ENCODE measurements around the gene POR. TPM values are rescaled to one million over a fixed set of nuclear protein-coding genes. Genes with fewer than 3 reads are reported as not detected.

POR gene
- total RNA-seq, 1 experiment from 2014 or later: 205 TPM

DNA sequence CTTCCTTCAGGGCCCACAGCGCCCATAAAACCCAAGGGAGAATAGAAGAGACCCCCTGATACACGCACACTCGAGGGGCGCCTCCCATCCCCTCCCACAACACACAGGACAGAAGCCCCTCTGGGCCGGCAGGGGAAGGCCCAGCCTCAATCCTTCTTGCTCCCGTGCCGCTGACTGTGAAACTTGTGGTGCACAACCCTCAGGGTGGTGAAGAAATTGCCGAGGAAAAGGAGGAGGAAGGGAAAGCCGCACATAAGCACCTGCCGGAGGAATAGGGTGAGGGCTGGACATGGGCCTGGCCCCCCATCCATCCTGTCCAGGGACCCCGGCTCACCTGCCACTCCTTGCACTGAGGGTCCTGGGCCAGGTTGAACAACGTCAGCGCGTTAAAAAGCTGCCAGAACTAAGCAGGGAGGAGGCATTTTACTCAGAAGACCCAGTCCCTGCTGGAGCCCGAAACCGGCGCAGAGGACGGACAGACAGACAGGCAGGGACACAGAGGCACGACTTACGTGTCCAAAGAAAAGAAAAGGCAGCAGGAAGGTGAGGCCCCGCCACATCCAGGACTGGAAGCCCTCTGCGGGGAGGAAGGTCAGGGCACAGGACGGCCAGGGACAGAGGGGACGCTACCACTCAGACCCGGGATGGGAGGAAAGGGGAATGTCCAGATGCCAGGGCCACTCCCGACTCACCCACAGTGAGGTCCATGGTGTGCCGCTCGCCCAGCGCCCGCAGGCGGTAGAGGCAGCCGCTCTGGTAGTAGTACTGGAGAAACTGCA is 72.3 kb downstream of the POR start:
- CTCF ChIA-PET: no interaction called here
- Histone ChIP-seq H3K9me2 (ENCODE audit: insufficient read depth) (no peaks in the 10 kb centered on the region), H3K27ac (no peak overlapping the region), H3K4me3 (no peak overlapping the region), H3K36me3 (ENCODE audit: low read depth) (no peaks in the 10 kb centered on the region), H3K79me2 (ENCODE audit: low read depth) (no peaks in the 10 kb centered on the region), H3K4me2 (no peak overlapping the region), H4K20me1 (ENCODE audit: insufficient read depth) (no peaks in the 10 kb centered on the region; the same call in 1 of the 2 replicates), H3F3A (ENCODE audit: insufficient read depth, low read depth) (peaks cover 6% of the 10 kb centered on the region; the same call in 1 of the 2 replicates), H3K9me3 (ENCODE audit: insufficient read depth, low read depth) (no peaks in the 10 kb centered on the region), H3K4me1 (replicated peaks; ENCODE audit: insufficient read depth) (peaks cover 21% of the 10 kb centered on the region), H2AFZ (no peak overlapping the region), H3K27me3 (ENCODE audit: insufficient read depth, low read depth) (no peaks in the 10 kb centered on the region)
- DNase-seq: no peak
- TF ChIP-seq, protein P1, sequence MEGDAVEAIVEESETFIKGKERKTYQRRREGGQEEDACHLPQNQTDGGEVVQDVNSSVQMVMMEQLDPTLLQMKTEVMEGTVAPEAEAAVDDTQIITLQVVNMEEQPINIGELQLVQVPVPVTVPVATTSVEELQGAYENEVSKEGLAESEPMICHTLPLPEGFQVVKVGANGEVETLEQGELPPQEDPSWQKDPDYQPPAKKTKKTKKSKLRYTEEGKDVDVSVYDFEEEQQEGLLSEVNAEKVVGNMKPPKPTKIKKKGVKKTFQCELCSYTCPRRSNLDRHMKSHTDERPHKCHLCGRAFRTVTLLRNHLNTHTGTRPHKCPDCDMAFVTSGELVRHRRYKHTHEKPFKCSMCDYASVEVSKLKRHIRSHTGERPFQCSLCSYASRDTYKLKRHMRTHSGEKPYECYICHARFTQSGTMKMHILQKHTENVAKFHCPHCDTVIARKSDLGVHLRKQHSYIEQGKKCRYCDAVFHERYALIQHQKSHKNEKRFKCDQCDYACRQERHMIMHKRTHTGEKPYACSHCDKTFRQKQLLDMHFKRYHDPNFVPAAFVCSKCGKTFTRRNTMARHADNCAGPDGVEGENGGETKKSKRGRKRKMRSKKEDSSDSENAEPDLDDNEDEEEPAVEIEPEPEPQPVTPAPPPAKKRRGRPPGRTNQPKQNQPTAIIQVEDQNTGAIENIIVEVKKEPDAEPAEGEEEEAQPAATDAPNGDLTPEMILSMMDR (conservative IDR thresholded peaks at IDR 0.05): no peak
- TF ChIP-seq EZH2 (IDR thresholded peaks at IDR 0.05; ENCODE audit: low read depth): no peak
- intact Hi-C loops (cut with micrococcal nuclease; ENCODE audit: unreplicated experiment): no loop called here
- POLR2A ChIA-PET (ENCODE audit: unreplicated experiment): no interaction called here
- no TSS peak for BruUV-seq (replicated peaks)

DNA sequence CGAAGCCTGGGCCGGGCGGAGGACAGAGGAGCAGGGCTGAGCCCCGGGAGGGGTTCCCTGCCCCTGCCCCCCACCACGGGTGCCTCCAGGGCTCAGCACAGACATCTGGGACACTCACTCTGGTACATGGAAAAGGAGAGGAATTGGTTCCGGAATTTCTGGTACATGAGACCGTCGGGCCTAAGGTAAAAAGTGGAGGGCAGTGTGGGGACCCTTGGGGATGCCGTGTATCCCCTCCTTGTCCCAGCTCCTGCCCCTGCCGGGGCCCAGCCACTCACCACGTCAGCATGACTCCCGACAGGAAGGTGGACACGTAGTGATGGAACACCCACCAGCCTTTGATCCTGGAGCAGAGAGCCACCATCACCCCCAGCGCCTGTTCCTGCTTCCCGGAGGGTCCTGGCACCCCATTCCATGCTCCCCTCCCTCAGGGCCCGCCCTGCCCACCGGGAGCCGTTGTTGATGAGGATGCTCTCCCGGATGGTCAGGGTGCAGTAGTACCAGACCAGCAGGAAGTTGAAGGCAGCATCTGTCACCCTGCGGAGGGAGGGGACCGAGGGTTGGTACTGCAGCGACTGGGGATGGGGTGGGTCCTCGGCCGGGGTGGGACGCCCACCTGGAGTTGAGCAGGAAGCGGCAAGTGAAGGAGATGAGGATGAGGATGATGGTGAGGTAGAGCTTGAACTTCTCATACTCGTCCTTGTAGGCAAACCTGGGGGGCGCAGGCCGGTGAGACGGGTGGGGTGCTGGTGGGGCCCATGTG is 73.0 kb downstream of the POR start:
- Histone ChIP-seq H3K27me3 (ENCODE audit: insufficient read depth, low read depth) (no peaks in the 10 kb centered on the region), H3K4me2 (no peak overlapping the region), H2AFZ (no peak overlapping the region), H3K36me3 (ENCODE audit: low read depth) (no peaks in the 10 kb centered on the region), H3K4me1 (replicated peaks; ENCODE audit: insufficient read depth) (peaks cover 22% of the 10 kb centered on the region), H3K9me2 (ENCODE audit: insufficient read depth) (no peaks in the 10 kb centered on the region), H3F3A (ENCODE audit: insufficient read depth, low read depth) (peaks cover under 1% of the 10 kb centered on the region; the same call in 1 of the 2 replicates), H4K20me1 (ENCODE audit: insufficient read depth) (no peaks in the 10 kb centered on the region), H3K79me2 (ENCODE audit: low read depth) (0 out of 2 replicates have a peak, but pooled peaks cover under 1% of the 10 kb centered on the region), H3K27ac (no peak overlapping the region), H3K9me3 (ENCODE audit: insufficient read depth, low read depth) (no peaks in the 10 kb centered on the region), H3K4me3 (no peak overlapping the region)
- TF ChIP-seq, protein P1 (conservative IDR thresholded peaks at IDR 0.05): no peak
- TF ChIP-seq EZH2 (IDR thresholded peaks at IDR 0.05; ENCODE audit: low read depth): no peak
- CTCF ChIA-PET: no interaction called here
- POLR2A ChIA-PET (ENCODE audit: unreplicated experiment): no interaction called here
- no peak for DNase-seq
- no TSS peak for BruUV-seq (replicated peaks)
- intact Hi-C loops (cut with micrococcal nuclease; ENCODE audit: unreplicated experiment): no loop called here

DNA sequence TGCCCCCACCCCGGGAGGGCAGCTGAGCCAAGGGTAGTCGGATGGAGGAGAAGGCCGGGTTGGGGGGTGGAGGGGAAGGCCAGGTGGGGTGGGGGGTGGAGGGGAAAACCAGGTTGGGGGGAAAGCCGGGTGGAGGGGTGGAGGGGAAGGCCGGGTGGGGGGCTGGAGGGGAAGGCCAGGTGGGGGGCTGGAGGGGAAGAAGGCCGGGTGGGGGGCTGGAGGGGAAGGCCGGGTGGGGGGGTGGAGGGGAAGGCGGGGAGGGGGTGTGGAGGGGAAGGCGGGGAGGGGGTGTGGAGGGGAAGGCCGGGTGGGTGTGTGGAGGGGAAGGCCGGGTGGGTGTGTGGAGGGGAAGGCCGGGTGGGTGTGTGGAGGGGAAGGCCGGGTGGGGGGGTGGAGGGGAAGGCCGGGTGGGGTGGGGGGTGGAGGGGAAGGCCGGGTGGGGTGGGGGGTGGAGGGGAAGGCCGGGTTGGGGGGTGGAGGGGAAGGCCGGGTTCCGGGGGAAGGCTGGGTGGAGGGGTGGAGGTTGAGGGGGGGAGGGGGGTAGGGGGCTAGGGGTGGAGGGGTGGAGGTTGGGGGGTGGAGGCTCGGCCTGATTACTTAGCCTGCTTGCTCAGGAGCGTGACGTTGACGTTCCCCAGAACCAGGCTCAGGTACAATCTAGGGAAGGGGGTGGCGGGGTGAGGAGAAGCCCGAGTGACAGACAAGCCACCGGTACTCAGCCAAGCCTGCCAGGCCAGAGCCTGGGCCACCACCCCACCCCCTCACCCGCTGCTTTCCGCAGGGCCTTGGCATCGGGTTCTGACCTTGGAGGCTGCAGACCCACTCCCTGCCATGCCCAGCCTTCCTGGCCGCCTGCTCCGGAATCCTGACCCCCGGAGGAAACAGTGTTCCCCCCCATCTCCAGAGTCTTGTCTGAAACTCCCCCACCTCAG is 73.9 kb downstream of the POR start:
- H3K4me3 ChIP-seq: no peak overlapping the region
- H2AFZ ChIP-seq: no peak overlapping the region
- no peaks in the 10 kb centered on the region; the same call in 1 of the 2 replicates for H3F3A ChIP-seq (ENCODE audit: insufficient read depth, low read depth)
- no peak for DNase-seq
- BruUV-seq (replicated peaks): no TSS peak
- H3K9me2 ChIP-seq (ENCODE audit: insufficient read depth): no peaks in the 10 kb centered on the region
- H3K36me3 ChIP-seq (ENCODE audit: low read depth): no peaks in the 10 kb centered on the region
- H3K27ac ChIP-seq: no peak overlapping the region
- TF ChIP-seq, protein P1 (conservative IDR thresholded peaks at IDR 0.05): no peak
- no peak for TF ChIP-seq EZH2 (IDR thresholded peaks at IDR 0.05; ENCODE audit: low read depth)
- intact Hi-C loops (cut with micrococcal nuclease; ENCODE audit: unreplicated experiment): no loop called here
- H3K9me3 ChIP-seq (ENCODE audit: insufficient read depth, low read depth): no peaks in the 10 kb centered on the region
- ChIA-PET POLR2A (ENCODE audit: unreplicated experiment) (no interaction called here), CTCF (no interaction called here)
- no peaks in the 10 kb centered on the region for H3K27me3 ChIP-seq (ENCODE audit: insufficient read depth, low read depth)
- no peaks in the 10 kb centered on the region for H4K20me1 ChIP-seq (ENCODE audit: insufficient read depth)
- H3K4me1 ChIP-seq (replicated peaks; ENCODE audit: insufficient read depth): peaks cover 28% of the 10 kb centered on the region
- H3K4me2 ChIP-seq: no peak overlapping the region
- H3K79me2 ChIP-seq (ENCODE audit: low read depth): 0 out of 2 replicates have a peak, but pooled peaks cover 6% of the 10 kb centered on the region

All from PC-9 (cell line).